ENCODE data around the gene RGSL1.
A peak's percentile ranks its signal among the peaks of the same experiment; 100 is the strongest.

The RGSL1 gene

GRCh38 chr1:182575540-182576149 is 125.7 kb downstream of the RGSL1 start:
- FAIRE-seq (peak; percentile 86), DNase-seq (ENCODE audit: insufficient read length, low spot score) (peak; percentile 31)

GRCh38 chr1:182580736-182581135 is 130.8 kb downstream of the RGSL1 start:
- DNase-seq (ENCODE audit: insufficient read length, low spot score) = no peak
- no peak for FAIRE-seq
- TF ChIP-seq POLR2A (IDR thresholded peaks at IDR 0.05; ENCODE audit: low read depth, low read length) = no peak

More at GRCh38 chr1:182575540-182576149, 125.7 kb downstream of the RGSL1 start:
- TF ChIP-seq POLR2A (IDR thresholded peaks at IDR 0.05; ENCODE audit: low read depth, low read length) = no peak

- FAIRE-seq = no peak
- no peak for DNase-seq (ENCODE audit: insufficient read length, low spot score)
- no peak for TF ChIP-seq POLR2A (IDR thresholded peaks at IDR 0.05; ENCODE audit: low read depth, low read length)
Measured at GRCh38 chr1:182584746-182585145, 134.8 kb downstream of the RGSL1 start.

DNA sequence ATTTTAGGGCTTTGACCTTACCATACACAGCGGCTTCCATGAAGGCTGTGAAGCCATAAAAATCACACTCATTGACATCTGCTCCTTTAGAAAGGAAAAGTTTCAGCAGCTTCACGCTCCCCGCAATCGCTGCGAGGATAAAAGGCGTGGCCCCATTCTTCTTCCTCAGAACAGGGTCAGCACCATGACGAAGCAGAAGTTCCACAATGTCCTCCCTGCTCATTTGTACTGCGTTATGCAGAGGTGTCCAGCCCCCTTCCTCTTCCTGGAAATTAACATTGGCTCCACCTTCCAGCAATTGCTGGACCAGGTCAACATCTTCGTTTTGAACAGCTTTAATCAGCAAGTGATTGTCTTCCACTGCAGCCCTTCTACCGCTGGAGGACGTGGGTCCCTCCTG is 136.4 kb downstream of the RGSL1 start:
- FAIRE-seq = no peak
- no peak for TF ChIP-seq POLR2A (IDR thresholded peaks at IDR 0.05; ENCODE audit: low read depth, low read length)
- no peak for DNase-seq (ENCODE audit: insufficient read length, low spot score)

GRCh38 chr1:182587093-182587492 is 137.1 kb downstream of the RGSL1 start:
- DNase-seq (ENCODE audit: insufficient read length, low spot score) (no peak), FAIRE-seq (no peak)
- TF ChIP-seq POLR2A (IDR thresholded peaks at IDR 0.05; ENCODE audit: low read depth, low read length) = no peak

GRCh38 chr1:182587666-182588499 is 137.9 kb downstream of the RGSL1 start:
- FAIRE-seq (no peak), DNase-seq (ENCODE audit: insufficient read length, low spot score) (no peak)
- TF ChIP-seq POLR2A (IDR thresholded peaks at IDR 0.05; ENCODE audit: low read depth, low read length) = no peak

- peak; percentile 66 for TF ChIP-seq POLR2A (IDR thresholded peaks at IDR 0.05; ENCODE audit: low read depth, low read length)
- DNase-seq (ENCODE audit: insufficient read length, low spot score) = peak; percentile 69
- peak; percentile 6 for FAIRE-seq
Measured at GRCh38 chr1:182588500-182589396, 138.8 kb downstream of the RGSL1 start, which contains the start of gene RNASEL. RNASEL (minus strand) TSS chr1:182589256; CDS start chr1:182586806, 2,450 bp downstream.

DNA sequence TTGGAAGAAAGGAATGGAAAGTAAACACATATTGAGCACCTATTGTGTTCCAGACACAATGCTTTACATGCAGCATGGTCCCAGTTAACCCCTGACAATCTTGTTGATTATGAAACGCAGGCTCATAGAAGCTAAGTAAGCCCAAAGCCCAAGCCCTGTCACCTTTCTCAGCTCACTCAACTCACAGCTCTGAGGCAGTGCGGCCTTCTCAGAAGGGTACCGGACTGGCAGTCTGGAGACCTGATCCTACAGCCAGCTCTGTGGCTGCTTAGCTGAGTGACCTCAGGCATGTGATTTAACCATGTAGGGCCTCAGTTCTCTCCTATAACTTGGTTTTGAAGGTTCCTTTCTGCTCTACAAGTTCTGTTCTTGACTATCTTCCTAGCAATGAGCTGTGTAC is 139.6 kb downstream of the RGSL1 start:
- no peak for FAIRE-seq
- DNase-seq (ENCODE audit: insufficient read length, low spot score) = no peak
- TF ChIP-seq POLR2A (IDR thresholded peaks at IDR 0.05; ENCODE audit: low read depth, low read length) = no peak

- DNase-seq (ENCODE audit: insufficient read length, low spot score) (no peak), FAIRE-seq (no peak)
- TF ChIP-seq POLR2A (IDR thresholded peaks at IDR 0.05; ENCODE audit: low read depth, low read length) = no peak
Measured at GRCh38 chr1:182589931-182590330, 140.0 kb downstream of the RGSL1 start.

DNA sequence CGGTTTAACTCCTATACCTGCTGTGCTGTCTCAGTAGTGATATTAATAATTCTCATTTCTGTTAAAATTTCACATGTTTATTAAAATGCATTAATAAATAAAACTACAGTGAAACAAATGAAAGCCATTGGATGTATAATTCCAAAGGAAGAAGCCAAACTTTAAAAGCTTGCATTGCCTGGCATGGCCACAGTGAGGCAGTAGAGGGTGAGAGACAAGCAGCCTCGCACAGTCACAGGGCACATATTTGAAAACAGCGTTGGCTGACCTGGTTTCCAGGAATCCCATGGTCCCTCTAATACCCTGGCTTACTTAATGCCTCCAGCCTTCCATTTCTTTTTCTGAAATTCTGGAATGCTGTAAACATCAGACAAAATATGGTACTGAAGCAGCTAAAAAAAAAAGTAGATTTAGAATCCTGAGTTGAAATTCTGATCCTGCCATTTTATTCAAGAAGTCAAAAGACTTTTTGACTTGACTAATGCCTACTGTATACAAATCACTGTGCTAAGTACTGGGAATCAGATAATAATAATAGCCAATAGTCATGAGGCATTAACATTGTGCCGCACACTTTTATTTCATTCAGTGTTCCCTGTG is 145.8 kb downstream of the RGSL1 start:
- FAIRE-seq = no peak
- peak; percentile 53 for DNase-seq (ENCODE audit: insufficient read length, low spot score)
- TF ChIP-seq POLR2A (IDR thresholded peaks at IDR 0.05; ENCODE audit: low read depth, low read length) = no peak

GRCh38 chr1:182596934-182597333 is 147.0 kb downstream of the RGSL1 start:
- TF ChIP-seq POLR2A (IDR thresholded peaks at IDR 0.05; ENCODE audit: low read depth, low read length) = no peak
- FAIRE-seq (no peak), DNase-seq (ENCODE audit: insufficient read length, low spot score) (no peak)

GRCh38 chr1:182598296-182598695 is 148.3 kb downstream of the RGSL1 start:
- DNase-seq (ENCODE audit: insufficient read length, low spot score) (no peak), FAIRE-seq (no peak)
- no peak for TF ChIP-seq POLR2A (IDR thresholded peaks at IDR 0.05; ENCODE audit: low read depth, low read length)

- DNase-seq (ENCODE audit: insufficient read length, low spot score) (no peak), FAIRE-seq (no peak)
- TF ChIP-seq POLR2A (IDR thresholded peaks at IDR 0.05; ENCODE audit: low read depth, low read length) = no peak
Measured at GRCh38 chr1:182599339-182599738, 149.4 kb downstream of the RGSL1 start.

All from H54 (cell line).